GM18511 (cell line): ENCODE data around the gene SNED1.

Source experiments
- ATAC-seq: cut with Tn5 transposase; IDR thresholded peaks from one replicate; pipeline ENCODE4 v1.9.1; 2021; ENCODE audit warnings: mild to moderate bottlenecking, moderate library complexity; ENCODE audit not compliant: unreplicated experiment

Gene SNED1

GRCh38 chr2:241066171-241066892, 67.9 kb downstream of the SNED1 start:
- no peak for ATAC-seq

GRCh38 chr2:241066893-241067341, 68.5 kb downstream of the SNED1 start:
- ATAC-seq, result no peak

- no peak for ATAC-seq
Measured at GRCh38 chr2:241067501-241068135, 69.2 kb downstream of the SNED1 start.

GRCh38 chr2:241068136-241068941, 69.9 kb downstream of the SNED1 start:
- ATAC-seq, result no peak

DNA sequence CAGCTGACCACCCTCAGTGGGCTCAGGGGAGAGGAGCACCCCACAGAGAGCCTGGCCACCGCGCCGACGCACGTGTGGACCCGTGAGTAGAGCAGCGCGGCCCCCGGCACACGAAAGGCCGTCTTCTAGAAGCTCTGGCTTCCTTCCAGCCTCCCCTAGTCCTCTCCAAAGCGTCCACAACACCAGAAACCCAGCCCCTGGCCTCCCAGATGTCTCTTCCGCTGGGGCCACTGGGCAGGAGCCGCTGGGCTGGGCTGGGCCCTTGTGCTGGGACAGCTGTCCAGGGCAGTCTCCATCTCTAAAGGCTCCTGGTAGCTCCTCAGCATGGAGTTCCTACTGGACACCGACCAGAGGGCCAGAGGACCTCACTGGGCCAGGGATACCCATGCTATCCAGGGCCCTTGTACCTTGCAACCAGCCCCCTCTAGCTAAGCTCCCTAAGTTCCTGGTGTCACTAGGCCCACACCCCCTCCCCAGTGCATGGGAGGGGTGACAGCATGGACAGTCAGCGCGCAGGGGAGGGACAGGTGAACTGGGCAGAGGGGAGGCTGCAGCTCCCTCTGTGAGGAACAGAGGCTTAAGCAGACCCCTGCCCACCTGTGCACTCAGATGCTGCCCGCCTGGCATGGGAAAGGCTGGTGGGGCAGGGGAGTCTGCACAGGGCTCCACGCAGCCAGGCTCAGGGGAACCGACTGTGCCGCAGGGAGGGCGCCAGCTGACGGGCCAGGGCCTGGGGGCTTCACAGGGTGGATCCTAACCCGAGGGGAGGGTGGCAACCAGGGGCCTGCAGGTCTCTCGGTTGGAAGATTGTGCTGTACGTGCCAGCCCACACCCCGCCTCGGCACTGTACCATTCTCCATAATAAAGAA, 70.8 kb downstream of the SNED1 start:
- no peak for ATAC-seq

DNA sequence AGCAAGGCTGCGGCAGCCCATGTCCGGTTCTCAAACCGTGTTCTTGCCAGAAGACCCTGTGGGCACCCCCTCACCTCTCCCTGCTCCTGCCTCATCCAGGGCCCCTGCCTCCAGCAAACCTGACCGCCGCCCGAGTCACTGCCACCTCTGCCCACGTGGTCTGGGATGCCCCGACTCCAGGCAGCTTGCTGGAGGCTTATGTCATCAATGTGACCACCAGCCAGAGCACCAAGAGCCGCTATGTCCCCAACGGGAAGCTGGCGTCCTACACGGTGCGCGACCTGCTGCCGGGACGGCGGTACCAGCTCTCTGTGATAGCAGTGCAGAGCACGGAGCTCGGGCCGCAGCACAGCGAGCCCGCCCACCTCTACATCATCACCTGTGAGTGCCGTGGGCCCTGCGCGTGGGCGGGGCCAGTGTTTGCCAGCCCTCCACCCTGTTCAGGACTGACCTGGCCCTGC, 71.4 kb downstream of the SNED1 start:
- ATAC-seq, result no peak

GRCh38 chr2:241070361-241070760, 71.9 kb downstream of the SNED1 start:
- ATAC-seq, result no peak

DNA sequence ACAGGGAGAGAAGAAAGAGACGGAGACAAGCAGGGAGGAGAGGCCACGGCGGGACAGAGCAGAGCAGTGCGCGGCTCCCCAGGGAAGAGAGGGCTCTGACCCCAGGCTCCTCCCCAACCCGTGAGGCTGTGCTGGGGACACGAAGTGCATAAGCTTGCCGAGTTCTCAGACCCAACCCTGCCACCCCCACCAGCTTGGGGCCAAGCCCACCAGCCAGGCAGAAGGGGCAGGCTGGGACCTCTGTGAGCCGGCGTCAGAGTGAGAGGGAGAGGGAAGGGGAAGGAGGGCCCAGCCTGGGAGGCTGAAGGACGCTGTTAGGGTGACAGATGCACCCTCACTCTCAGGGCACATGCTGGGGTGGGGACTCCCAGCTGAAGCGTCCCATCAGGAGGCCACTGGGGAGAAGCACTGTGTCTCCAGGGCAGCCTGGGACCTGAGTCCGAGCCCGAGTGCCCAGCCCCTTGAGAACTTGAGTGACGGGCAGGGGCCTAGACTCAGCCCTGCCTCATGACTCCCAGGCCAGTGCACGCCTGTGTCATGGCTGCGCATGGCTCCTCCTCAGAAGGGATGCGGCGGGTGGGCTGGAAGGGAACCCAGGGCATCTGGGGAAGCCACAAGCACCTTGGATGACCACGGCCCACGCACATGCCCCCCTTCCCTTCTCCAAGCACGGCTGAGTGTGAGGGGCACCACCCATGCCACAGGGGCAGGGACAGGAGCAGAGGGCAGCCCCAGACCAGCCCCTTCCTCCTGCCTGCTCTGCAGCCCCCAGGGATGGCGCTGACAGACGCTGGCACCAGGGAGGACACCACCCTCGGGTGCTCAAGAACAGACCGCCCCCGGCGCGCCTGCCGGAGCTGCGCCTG, 72.6 kb downstream of the SNED1 start:
- ATAC-seq, result no peak

DNA sequence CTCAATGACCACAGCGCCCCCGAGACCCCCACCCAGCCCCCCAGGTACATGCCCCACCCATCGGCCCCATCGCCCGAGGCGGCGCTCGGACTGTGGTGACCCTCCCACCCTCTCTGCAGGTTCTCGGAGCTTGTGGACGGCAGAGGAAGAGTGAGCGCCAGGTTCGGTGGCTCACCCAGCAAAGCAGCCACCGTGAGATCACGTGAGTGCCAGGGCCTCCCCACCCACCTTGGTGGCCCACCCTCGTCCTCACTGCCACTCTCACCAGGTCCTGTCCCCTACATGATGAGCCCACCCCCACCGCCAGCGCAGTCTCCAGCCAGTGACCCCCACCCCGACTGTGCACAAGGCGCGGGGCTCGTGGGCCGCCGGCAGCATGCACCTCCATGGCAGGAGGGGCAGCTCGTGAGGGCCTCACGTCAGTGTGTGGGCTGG, 73.3 kb downstream of the SNED1 start:
- no peak for ATAC-seq

GRCh38 chr2:241072151-241072550, 73.7 kb downstream of the SNED1 start:
- ATAC-seq, result no peak

GRCh38 chr2:241072553-241073165, 74.2 kb downstream of the SNED1 start:
- no peak for ATAC-seq

- ATAC-seq, result no peak
Measured at GRCh38 chr2:241073166-241074064, 75.0 kb downstream of the SNED1 start.

GRCh38 chr2:241074065-241074818, 75.8 kb downstream of the SNED1 start:
- no peak for ATAC-seq

DNA sequence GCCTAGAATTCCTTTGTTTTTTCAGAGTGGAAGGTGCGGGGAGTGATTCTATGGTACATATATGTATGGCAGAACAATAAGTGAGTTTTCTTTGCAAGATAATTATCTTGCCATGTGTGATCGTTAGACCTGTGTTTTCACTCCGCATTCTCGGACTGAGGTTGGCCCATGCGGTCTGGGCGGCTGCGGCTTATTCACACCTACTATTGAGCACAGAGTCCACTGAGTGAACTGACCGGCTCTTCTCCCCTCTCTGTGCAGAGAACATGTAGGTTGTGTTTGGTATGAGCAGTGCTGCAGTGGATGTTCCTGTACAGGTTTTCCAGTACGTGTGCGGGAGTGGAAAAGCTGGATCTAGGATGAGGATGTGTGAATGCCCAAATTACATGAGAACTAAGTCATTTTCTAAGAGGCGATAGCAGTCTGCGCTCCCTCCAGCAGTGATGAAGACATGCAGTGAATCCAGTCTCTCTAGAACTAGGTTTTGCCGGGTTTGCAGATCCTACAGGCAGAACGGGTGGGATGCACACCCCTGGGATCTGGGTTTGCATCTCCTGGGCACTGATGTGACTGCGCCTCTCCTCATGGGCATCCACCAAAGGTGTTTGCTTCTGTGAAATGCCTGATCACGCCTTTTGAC, 76.6 kb downstream of the SNED1 start:
- ATAC-seq, result no peak

- no peak for ATAC-seq
Measured at GRCh38 chr2:241080405-241081189, 82.2 kb downstream of the SNED1 start.

- no peak for ATAC-seq
Measured at GRCh38 chr2:241081190-241081642, 82.8 kb downstream of the SNED1 start.
